HCT116 (cell line): ENCODE results near the gene EGFR. TPM values are rescaled to one million over a fixed set of nuclear protein-coding genes. Genes with fewer than 3 reads are reported as not detected.

Source experiments
- ATAC-seq: fragments of 200-7000 bp; cut with Tn5 transposase; 2 replicates; pipeline ENCODE4 v1.9.1; 2020; ENCODE audit warnings: mild to moderate bottlenecking, moderate library complexity
- BruUV-seq: library from RNA; stranded (reverse); fragments of 400-500 nt; replicated peaks from 2 replicates; lab custom pipeline; 2021; lab: Mats Ljungman, UMichigan
- CTCF ChIA-PET: fragments of 300-600 bp; sonication (Branson Sonifier 250); formaldehyde crosslinking; loops from one replicate; lab custom pipeline; 2021; ENCODE audit warnings: antibody characterized with exemption; lab: Charles Lee
- POLR2A ChIA-PET: fragments of 300-600, 350-600 bp; sonication (Branson Sonifier 250); formaldehyde crosslinking; loops from one replicate; lab custom pipeline; 2021; ENCODE audit warnings: antibody characterized with exemption; lab: Charles Lee
- RAD21 ChIA-PET, 2 experiments: fragments of 300-600 bp; sonication (Branson Sonifier 250); formaldehyde crosslinking; loops; one replicate each; lab custom pipeline; 2023; ENCODE audit warnings: low total read pairs in 2 of 2; ENCODE audit not compliant: uncharacterized antibody in 2 of 2, unreplicated experiment in 2 of 2, low non-redundant PET in 1 of 2; lab: Charles Lee
- DNase-seq: peaks from one replicate; pipeline ENCODE4 v3.0.0-alpha.2; 2010; ENCODE audit warnings: low read depth, low spot score
- H2AFZ ChIP-seq: fragments of 200-600 bp; shearing (Covaris generic), sonication (generic); 2 replicates; pipeline ENCODE4 v1.6.1; 2017; ENCODE audit warnings: low read depth, mixed run types, mixed read lengths, antibody characterized with exemption, low read length; ENCODE audit not compliant: poor library complexity, severe bottlenecking
- H3K27ac ChIP-seq: 2 replicates; pipeline ENCODE4 v1.5.1; 2012; ENCODE audit warnings: low read depth, low read length
- H3K27me3 ChIP-seq: fragments of 200-600 bp; sonication (generic); 2 replicates; pipeline ENCODE4 v1.6.1; 2016; ENCODE audit warnings: mixed run types, low read length, mixed read lengths; ENCODE audit not compliant: insufficient read depth
- H3K36me3 ChIP-seq, 2 experiments: fragments of 200-500 bp in 1 of 2; fragments of 200-600 bp in 1 of 2; sonication (Bioruptor generic) in 1 of 2; sonication (generic) in 1 of 2; 2 replicates each; pipeline versions ENCODE4 v1.5.1 to v1.6.1; 2014 to 2016; ENCODE audit warnings: low read length in 2 of 2, inconsistent platforms in 1 of 2, mixed read lengths in 1 of 2, mixed run types in 1 of 2; ENCODE audit not compliant: insufficient read depth in 2 of 2, control insufficient read depth in 1 of 2
- H3K4me1 ChIP-seq, 2 experiments: fragments of 200-600 bp in 1 of 2; sonication (generic) in 1 of 2; 2 replicates each; pipeline versions ENCODE4 v1.5.1 to v1.6.1; 2012 to 2017; ENCODE audit warnings: low read length in 2 of 2, inconsistent platforms in 1 of 2, mild to moderate bottlenecking in 1 of 2, mixed read lengths in 1 of 2, mixed run types in 1 of 2, moderate library complexity in 1 of 2; ENCODE audit not compliant: insufficient read depth in 2 of 2, control insufficient read depth in 1 of 2
- H3K4me2 ChIP-seq: fragments of 200-600 bp; sonication (generic); 2 replicates; pipeline ENCODE4 v1.6.1; 2017; ENCODE audit warnings: mixed run types, low read length, mixed read lengths
- H3K4me3 ChIP-seq, 2 experiments: fragments of 200-600 bp in 1 of 2; sonication (generic) in 1 of 2; replicated peaks in 1 of 2; 2 replicates each; pipeline ENCODE4 v1.5.1; 2011 to 2016; ENCODE audit warnings: low read length in 2 of 2, control low read depth in 1 of 2, low read depth in 1 of 2, mild to moderate bottlenecking in 1 of 2, mixed read lengths in 1 of 2, mixed run types in 1 of 2
- H3K79me2 ChIP-seq: fragments of 200-600 bp; sonication (generic); 2 replicates; pipeline ENCODE4 v1.6.1; 2017; ENCODE audit warnings: mild to moderate bottlenecking, mixed run types, low read length, moderate library complexity, mixed read lengths; ENCODE audit not compliant: insufficient read depth
- H3K9ac ChIP-seq: fragments of 200-600 bp; sonication (generic); 2 replicates; pipeline ENCODE4 v1.6.1; 2016; ENCODE audit warnings: low read length, mixed read lengths
- H3K9me2 ChIP-seq: fragments of 200-600 bp; sonication (generic), shearing (Covaris generic); 2 replicates; pipeline ENCODE4 v1.6.1; 2017; ENCODE audit warnings: mixed run types, mild to moderate bottlenecking, moderate library complexity; ENCODE audit not compliant: insufficient read depth
- H3K9me3 ChIP-seq, 2 experiments: fragments of 200-500 bp in 1 of 2; fragments of 200-600 bp in 1 of 2; sonication (Bioruptor generic) in 1 of 2; sonication (generic) in 1 of 2; 2 replicates each; pipeline ENCODE4 v1.6.1; 2014 to 2017; ENCODE audit warnings: low read length in 2 of 2, mixed read lengths in 2 of 2, inconsistent platforms in 1 of 2, low read depth in 1 of 2, mild to moderate bottlenecking in 1 of 2, mixed run types in 1 of 2, moderate library complexity in 1 of 2; ENCODE audit not compliant: control insufficient read depth in 1 of 2, insufficient read depth in 1 of 2
- H4K20me1 ChIP-seq: fragments of 200-600 bp; sonication (generic), shearing (Covaris generic); 2 replicates; pipeline ENCODE4 v1.6.1; 2017; ENCODE audit warnings: mixed run types, mild to moderate bottlenecking, moderate library complexity; ENCODE audit not compliant: insufficient read depth
- ATF3 ChIP-seq: IDR thresholded peaks from 2 replicates; pipeline ENCODE4 v1.6.1; 2012
- CEBPB ChIP-seq: IDR thresholded peaks from 2 replicates; pipeline ENCODE4 v1.6.1; 2012; ENCODE audit warnings: low read depth
- POLR2A ChIP-seq: IDR thresholded peaks from 2 replicates; pipeline ENCODE4 v1.7.0; 2011; ENCODE audit warnings: borderline replicate concordance; ENCODE audit not compliant: insufficient read depth, insufficient read length; ENCODE audit errors: extremely low read depth
- POLR2AphosphoS5 ChIP-seq: IDR thresholded peaks from 2 replicates; pipeline ENCODE4 v1.6.1; 2011; ENCODE audit warnings: mild to moderate bottlenecking, low read depth, low read length, moderate library complexity
- RAD21 ChIP-seq: IDR thresholded peaks from 2 replicates; pipeline ENCODE4 v1.6.1; 2012; ENCODE audit warnings: low read depth, mild to moderate bottlenecking
- TCF7L2 ChIP-seq: IDR thresholded peaks from 2 replicates; pipeline ENCODE4 v1.7.0; 2011; ENCODE audit warnings: borderline replicate concordance, inconsistent platforms; ENCODE audit not compliant: insufficient read depth, insufficient read length; ENCODE audit errors: extremely low read depth
- intact Hi-C: fragments of 100-400 bp; cut with micrococcal nuclease; formaldehyde crosslinking; loops from 2 replicates; pipeline ENCODE4 v1.10.0; 2022
- total RNA-seq: library from RNA; stranded (reverse); gene quantifications from one replicate; pipeline ENCODE4 v1.2.1, GENCODE V29; 2021; ENCODE audit not compliant: unreplicated experiment
- TF ChIP-seq, protein P1 (sequence below): IDR thresholded peaks from 2 replicates; pipeline ENCODE4 v1.6.1; 2012; ENCODE audit warnings: low read depth
- TF ChIP-seq, protein P2 (sequence below): IDR thresholded peaks from 2 replicates; pipeline ENCODE4 v1.6.1; 2012
- TF ChIP-seq, protein P3 (sequence below), 3 experiments: fragments of 200-600 bp in 1 of 3; sonication (generic) in 1 of 3; IDR thresholded peaks in 2 of 3; conservative IDR thresholded peaks in 1 of 3; 2 replicates each; pipeline ENCODE4 v1.5.1; 2012 to 2017; ENCODE audit warnings: low read depth in 2 of 3, low read length in 2 of 3, antibody characterized with exemption in 1 of 3, borderline replicate concordance in 1 of 3, control low read depth in 1 of 3, mild to moderate bottlenecking in 1 of 3, mixed read lengths in 1 of 3, mixed run types in 1 of 3, moderate library complexity in 1 of 3; ENCODE audit not compliant: insufficient read depth in 1 of 3

EGFR gene
- total RNA-seq, 1 experiment from 2014 or later: 71.5 TPM

- Histone ChIP-seq H3K36me3 (no peaks in the 10 kb centered on the region; a peak in 1 of 4 replicates), H3K4me1 (peaks cover 33 to 69% of the 10 kb centered on the region in 2 experiments), H2AFZ (no peak overlapping the region), H3K27ac (peak overlapping the region; percentile 70; the same call in 1 of the 2 replicates), H4K20me1 (no peaks in the 10 kb centered on the region), H3K79me2 (peaks cover 86% of the 10 kb centered on the region), H3K4me2 (peak overlapping the region; percentile 75), H3K9ac (peak overlapping the region; percentile 60; the same call in 1 of the 2 replicates), H3K9me3 (no peaks in the 10 kb centered on the region), H3K9me2 (no peaks in the 10 kb centered on the region), H3K4me3 (no peak overlapping the region), H3K27me3 (no peaks in the 10 kb centered on the region)
- intact Hi-C loops: loop anchor here (2.0 kb wide), 1 partner anchor 69 kb away; no protein-coding TSS in a partner anchor
- BruUV-seq: no TSS peak
- no peak for ATAC-seq
- ChIA-PET CTCF (no interaction called here), POLR2A (interaction anchor here (0.6 kb wide), 1 partner anchor 9 kb away, joined by 3 read pairs; no protein-coding TSS in a partner anchor), RAD21 (no interaction called here)
- DNase-seq: no peak
- no peak for TF ChIP-seq POLR2A
- TF ChIP-seq TCF7L2: no peak
- TF ChIP-seq CEBPB: no peak
- TF ChIP-seq ATF3: no peak
- TF ChIP-seq, protein P1, sequence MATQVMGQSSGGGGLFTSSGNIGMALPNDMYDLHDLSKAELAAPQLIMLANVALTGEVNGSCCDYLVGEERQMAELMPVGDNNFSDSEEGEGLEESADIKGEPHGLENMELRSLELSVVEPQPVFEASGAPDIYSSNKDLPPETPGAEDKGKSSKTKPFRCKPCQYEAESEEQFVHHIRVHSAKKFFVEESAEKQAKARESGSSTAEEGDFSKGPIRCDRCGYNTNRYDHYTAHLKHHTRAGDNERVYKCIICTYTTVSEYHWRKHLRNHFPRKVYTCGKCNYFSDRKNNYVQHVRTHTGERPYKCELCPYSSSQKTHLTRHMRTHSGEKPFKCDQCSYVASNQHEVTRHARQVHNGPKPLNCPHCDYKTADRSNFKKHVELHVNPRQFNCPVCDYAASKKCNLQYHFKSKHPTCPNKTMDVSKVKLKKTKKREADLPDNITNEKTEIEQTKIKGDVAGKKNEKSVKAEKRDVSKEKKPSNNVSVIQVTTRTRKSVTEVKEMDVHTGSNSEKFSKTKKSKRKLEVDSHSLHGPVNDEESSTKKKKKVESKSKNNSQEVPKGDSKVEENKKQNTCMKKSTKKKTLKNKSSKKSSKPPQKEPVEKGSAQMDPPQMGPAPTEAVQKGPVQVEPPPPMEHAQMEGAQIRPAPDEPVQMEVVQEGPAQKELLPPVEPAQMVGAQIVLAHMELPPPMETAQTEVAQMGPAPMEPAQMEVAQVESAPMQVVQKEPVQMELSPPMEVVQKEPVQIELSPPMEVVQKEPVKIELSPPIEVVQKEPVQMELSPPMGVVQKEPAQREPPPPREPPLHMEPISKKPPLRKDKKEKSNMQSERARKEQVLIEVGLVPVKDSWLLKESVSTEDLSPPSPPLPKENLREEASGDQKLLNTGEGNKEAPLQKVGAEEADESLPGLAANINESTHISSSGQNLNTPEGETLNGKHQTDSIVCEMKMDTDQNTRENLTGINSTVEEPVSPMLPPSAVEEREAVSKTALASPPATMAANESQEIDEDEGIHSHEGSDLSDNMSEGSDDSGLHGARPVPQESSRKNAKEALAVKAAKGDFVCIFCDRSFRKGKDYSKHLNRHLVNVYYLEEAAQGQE: no peak
- TF ChIP-seq, protein P2, sequence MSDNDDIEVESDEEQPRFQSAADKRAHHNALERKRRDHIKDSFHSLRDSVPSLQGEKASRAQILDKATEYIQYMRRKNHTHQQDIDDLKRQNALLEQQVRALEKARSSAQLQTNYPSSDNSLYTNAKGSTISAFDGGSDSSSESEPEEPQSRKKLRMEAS: no peak
- no peak for TF ChIP-seq RAD21
- TF ChIP-seq POLR2AphosphoS5: no peak
- TF ChIP-seq, protein P3, sequence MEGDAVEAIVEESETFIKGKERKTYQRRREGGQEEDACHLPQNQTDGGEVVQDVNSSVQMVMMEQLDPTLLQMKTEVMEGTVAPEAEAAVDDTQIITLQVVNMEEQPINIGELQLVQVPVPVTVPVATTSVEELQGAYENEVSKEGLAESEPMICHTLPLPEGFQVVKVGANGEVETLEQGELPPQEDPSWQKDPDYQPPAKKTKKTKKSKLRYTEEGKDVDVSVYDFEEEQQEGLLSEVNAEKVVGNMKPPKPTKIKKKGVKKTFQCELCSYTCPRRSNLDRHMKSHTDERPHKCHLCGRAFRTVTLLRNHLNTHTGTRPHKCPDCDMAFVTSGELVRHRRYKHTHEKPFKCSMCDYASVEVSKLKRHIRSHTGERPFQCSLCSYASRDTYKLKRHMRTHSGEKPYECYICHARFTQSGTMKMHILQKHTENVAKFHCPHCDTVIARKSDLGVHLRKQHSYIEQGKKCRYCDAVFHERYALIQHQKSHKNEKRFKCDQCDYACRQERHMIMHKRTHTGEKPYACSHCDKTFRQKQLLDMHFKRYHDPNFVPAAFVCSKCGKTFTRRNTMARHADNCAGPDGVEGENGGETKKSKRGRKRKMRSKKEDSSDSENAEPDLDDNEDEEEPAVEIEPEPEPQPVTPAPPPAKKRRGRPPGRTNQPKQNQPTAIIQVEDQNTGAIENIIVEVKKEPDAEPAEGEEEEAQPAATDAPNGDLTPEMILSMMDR (IDR thresholded peaks at IDR 0.05 in 2 of 3, conservative IDR thresholded peaks at IDR 0.05 in 1 of 3; ENCODE audit: borderline replicate concordance in 1 of 3, insufficient read depth in 1 of 3, low read depth in 2 of 3, low read length in 2 of 3): no peak
Observed at GRCh38 chr7:55063633-55064032, 44.8 kb downstream of the EGFR start.
